ENCODE measurements around the gene KDM5B.
"Not testable (repeated sequence)": the region's sequence is repeated elsewhere in the genome, so short reads cannot be mapped to it uniquely, and the experiment has no call there.

The KDM5B gene

DNA sequence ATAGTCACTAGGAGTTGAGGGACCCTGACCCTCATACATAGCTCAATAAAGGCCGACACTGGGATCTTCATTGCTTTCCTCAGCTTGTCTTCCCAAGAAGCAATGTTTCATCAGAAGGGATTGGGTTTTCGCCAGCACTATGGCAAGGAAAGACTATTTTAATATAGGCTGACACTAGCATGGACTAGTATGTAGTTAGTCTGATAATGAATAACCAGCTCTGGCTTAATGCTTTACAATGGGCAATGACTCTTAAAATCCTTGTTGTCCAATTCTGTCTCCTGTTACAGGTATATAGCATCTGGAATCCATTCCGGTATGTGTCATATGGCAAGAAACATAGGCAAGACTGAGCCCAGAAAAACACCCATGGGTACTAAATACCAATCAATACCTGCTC is 82.7 kb downstream of the KDM5B start:
- Histone ChIP-seq H3K9me3 (ENCODE audit: control insufficient read depth in 5 of 5, low read length in 5 of 5) (no peaks in the 10 kb centered on the region), H3K4me1 (ENCODE audit: control insufficient read depth in 5 of 5, insufficient read depth in 5 of 5, low read length in 5 of 5) (no peaks in the 10 kb centered on the region), H3K27ac (ENCODE audit: low read depth, low read length) (no peak overlapping the region), H3K27me3 (ENCODE audit: control insufficient read depth in 5 of 5, insufficient read depth in 4 of 5, low read length in 5 of 5) (no peaks in the 10 kb centered on the region), H3K4me3 (ENCODE audit: low read depth in 1 of 5, low read length in 5 of 5) (no peak overlapping the region), H3K36me3 (ENCODE audit: control insufficient read depth in 5 of 5, insufficient read depth in 5 of 5, low read length in 5 of 5) (peaks cover 27 to 52% (median 35%) of the 10 kb centered on the region in 5 donors), H3K9ac (ENCODE audit: low read length in 5 of 5) (no peak overlapping the region)

DNA sequence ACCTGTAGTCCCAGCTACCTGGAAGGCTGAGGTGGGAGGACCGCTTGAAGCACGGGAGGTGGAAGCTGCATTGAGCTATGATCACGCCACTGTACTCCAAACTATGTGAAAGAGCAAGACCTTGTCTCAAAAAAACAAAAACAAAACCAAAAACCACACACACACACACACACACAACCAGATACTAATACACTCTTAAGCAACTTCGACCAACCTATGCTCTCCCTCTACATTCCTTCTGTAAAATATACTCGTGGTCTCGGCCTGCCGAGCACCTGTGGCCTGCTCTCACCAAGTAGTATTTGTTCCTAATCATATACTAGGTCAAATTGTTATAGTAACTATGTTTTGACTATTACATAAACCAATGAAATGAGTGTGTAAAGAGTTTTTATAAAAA is 84.5 kb downstream of the KDM5B start:
- Histone ChIP-seq H3K36me3 (ENCODE audit: control insufficient read depth in 5 of 5, insufficient read depth in 5 of 5, low read length in 5 of 5) (peaks cover 9 to 33% (median 22%) of the 10 kb centered on the region in 5 donors), H3K27me3 (ENCODE audit: control insufficient read depth in 5 of 5, insufficient read depth in 4 of 5, low read length in 5 of 5) (no peaks in the 10 kb centered on the region), H3K9ac (ENCODE audit: low read length in 5 of 5) (no peak overlapping the region), H3K9me3 (ENCODE audit: control insufficient read depth in 5 of 5, low read length in 5 of 5) (no peaks in the 10 kb centered on the region), H3K4me3 (ENCODE audit: low read depth in 1 of 5, low read length in 5 of 5) (no peak overlapping the region), H3K4me1 (ENCODE audit: control insufficient read depth in 5 of 5, insufficient read depth in 5 of 5, low read length in 5 of 5) (no peaks in the 10 kb centered on the region), H3K27ac (ENCODE audit: low read depth, low read length) (no peak overlapping the region)

DNA sequence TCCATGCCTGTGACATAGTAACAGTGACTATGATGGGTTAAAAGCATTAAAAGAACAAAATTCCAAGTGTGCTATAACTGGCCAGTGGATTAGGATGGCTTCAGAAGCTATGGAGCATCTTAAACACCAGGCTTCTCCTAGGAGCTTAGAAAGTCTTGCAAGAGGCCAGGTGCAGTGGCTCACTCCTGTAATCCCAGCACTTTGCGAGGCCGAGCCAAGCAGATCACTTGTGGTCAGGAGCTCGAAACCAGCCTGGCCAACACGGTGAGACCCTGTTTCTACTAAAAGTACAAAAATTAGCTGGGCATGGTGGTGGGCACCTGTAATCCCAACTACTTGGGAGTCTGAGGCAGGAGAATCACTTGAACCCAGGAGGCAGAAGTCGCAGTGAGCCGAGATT is 85.2 kb downstream of the KDM5B start:
- H3K27me3 ChIP-seq (ENCODE audit: control insufficient read depth in 5 of 5, insufficient read depth in 4 of 5, low read length in 5 of 5); H3K4me3 ChIP-seq (ENCODE audit: low read depth in 1 of 5, low read length in 5 of 5); H3K9ac ChIP-seq (ENCODE audit: low read length in 5 of 5); H3K9me3 ChIP-seq (ENCODE audit: control insufficient read depth in 5 of 5, low read length in 5 of 5); H3K4me1 ChIP-seq (ENCODE audit: control insufficient read depth in 5 of 5, insufficient read depth in 5 of 5, low read length in 5 of 5); H3K27ac ChIP-seq (ENCODE audit: low read depth, low read length): not testable (repeated sequence)
- peaks cover 3 to 27% (median 15%) of the 10 kb centered on the region in 5 donors for H3K36me3 ChIP-seq (ENCODE audit: control insufficient read depth in 5 of 5, insufficient read depth in 5 of 5, low read length in 5 of 5)

DNA sequence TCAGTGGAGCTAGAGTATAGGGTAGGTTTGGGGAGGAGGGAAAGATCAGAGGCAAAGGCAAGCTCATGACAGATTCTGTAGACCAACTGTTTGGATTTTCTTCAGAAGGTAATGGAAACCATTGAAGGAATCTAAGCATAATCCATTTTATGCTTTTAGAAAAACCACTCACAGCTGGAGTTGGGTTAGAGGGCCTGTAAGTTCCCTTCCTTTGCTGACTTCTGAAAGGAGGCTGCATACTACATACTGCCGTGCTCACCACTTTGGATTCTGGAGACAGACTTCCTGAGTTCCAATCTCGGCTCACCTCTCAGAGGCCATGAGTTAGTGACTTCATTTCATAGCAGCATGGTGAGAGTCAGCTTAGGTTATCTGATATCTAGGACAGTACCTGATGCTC is 91.6 kb downstream of the KDM5B start:
- H3K36me3 ChIP-seq (ENCODE audit: control insufficient read depth in 5 of 5, insufficient read depth in 5 of 5, low read length in 5 of 5) = no peaks in the 10 kb centered on the region
- peaks cover 0 to 21% (median 8%) of the 10 kb centered on the region in 5 donors for H3K27me3 ChIP-seq (ENCODE audit: control insufficient read depth in 5 of 5, insufficient read depth in 4 of 5, low read length in 5 of 5)
- H3K4me1 ChIP-seq (ENCODE audit: control insufficient read depth in 5 of 5, insufficient read depth in 5 of 5, low read length in 5 of 5) = no peaks in the 10 kb centered on the region
- no peak overlapping the region for H3K27ac ChIP-seq (ENCODE audit: low read depth, low read length)
- H3K9ac ChIP-seq (ENCODE audit: low read length in 5 of 5) = no peak overlapping the region
- H3K9me3 ChIP-seq (ENCODE audit: control insufficient read depth in 5 of 5, low read length in 5 of 5) = no peaks in the 10 kb centered on the region
- no peak overlapping the region for H3K4me3 ChIP-seq (ENCODE audit: low read depth in 1 of 5, low read length in 5 of 5)

DNA sequence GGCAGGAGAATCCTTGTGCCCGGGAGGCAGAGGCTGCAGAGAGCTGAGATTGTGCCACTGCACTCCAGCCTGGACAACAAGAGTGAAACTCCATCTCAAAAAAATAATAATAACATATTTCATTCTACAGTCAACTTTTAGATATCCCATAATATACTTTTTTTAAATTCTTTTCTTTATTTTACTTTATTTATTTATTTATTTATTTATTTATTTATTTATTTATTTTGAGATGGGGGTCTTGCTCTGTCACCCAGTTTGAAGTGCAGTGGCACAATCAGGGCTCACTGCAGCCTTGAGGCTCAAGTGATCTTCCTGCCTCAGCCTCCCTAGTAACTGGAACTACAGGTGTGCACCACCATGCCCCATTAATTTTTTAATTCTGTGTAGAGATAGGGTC is 94.0 kb downstream of the KDM5B start:
- H3K27me3 ChIP-seq (ENCODE audit: control insufficient read depth in 5 of 5, insufficient read depth in 4 of 5, low read length in 5 of 5) = peaks cover 9 to 44% (median 29%) of the 10 kb centered on the region in 5 donors
- H3K36me3 ChIP-seq (ENCODE audit: control insufficient read depth in 5 of 5, insufficient read depth in 5 of 5, low read length in 5 of 5); H3K9me3 ChIP-seq (ENCODE audit: control insufficient read depth in 5 of 5, low read length in 5 of 5); H3K27ac ChIP-seq (ENCODE audit: low read depth, low read length); H3K4me3 ChIP-seq (ENCODE audit: low read depth in 1 of 5, low read length in 5 of 5); H3K9ac ChIP-seq (ENCODE audit: low read length in 5 of 5): not testable (repeated sequence)
- peaks cover 0 to 16% (median 14%) of the 10 kb centered on the region in 5 donors for H3K4me1 ChIP-seq (ENCODE audit: control insufficient read depth in 5 of 5, insufficient read depth in 5 of 5, low read length in 5 of 5)

DNA sequence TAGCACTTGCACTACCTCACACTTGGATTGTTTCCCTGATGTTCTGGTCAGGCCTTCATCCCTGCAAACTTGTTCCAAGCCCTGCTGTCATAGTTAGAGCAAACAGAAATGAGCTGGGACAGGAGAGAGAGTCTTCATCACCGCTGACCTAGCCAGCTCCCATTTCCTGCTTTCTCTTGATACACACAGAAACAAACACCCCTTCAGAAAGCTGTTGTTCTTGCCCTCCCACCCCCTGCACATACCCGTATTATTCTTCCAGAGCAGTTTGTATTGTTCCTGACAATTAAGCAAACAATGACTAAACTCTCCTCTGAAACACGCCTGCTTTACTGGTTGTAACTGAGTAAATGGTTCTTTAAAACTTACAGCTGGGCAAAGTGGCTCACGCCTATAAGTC is 95.1 kb downstream of the KDM5B start:
- Histone ChIP-seq H3K4me3 (ENCODE audit: low read depth in 1 of 5, low read length in 5 of 5) (no peak overlapping the region), H3K9ac (ENCODE audit: low read length in 5 of 5) (no peak overlapping the region), H3K27me3 (ENCODE audit: control insufficient read depth in 5 of 5, insufficient read depth in 4 of 5, low read length in 5 of 5) (peaks cover 20 to 55% (median 40%) of the 10 kb centered on the region in 5 donors), H3K9me3 (ENCODE audit: control insufficient read depth in 5 of 5, low read length in 5 of 5) (no peaks in the 10 kb centered on the region), H3K4me1 (ENCODE audit: control insufficient read depth in 5 of 5, insufficient read depth in 5 of 5, low read length in 5 of 5) (peaks cover 0 to 16% (median 16%) of the 10 kb centered on the region in 5 donors), H3K27ac (ENCODE audit: low read depth, low read length) (no peak overlapping the region), H3K36me3 (ENCODE audit: control insufficient read depth in 5 of 5, insufficient read depth in 5 of 5, low read length in 5 of 5) (no peaks in the 10 kb centered on the region)

DNA sequence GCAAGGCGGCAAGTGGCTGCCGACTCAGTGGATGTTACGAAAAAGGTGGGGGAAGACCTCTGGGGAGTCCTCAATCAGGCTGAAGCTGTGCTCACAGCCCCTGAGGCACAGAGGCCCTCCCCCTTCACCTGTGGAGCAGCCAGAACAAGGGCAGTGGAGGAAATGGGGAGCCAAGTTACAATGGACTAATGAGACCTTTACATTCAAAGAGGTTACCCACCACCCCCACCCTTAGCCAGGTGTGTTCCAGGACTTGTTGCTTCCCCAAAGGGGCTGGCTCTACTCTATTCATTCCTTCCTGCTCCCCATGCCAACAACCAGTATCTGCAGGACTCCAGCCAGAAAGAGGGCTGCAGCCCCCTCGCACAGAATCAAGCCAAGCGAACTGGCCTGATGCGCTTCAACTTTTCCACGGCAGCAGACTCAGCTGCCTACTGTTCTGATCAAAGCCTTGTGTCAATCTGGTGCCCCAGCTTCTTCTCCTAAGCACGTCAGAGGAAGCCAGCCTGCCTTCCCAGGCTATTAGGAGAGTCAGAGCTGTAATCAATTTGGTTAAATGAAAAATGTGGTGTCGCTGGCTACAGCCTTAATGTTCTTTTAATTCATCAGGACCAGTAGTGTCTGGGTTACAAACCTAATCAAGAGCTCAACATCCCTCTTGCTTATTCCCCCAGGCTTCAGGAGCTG is 96.1 kb downstream of the KDM5B start:
- H3K36me3 ChIP-seq (ENCODE audit: control insufficient read depth in 5 of 5, insufficient read depth in 5 of 5, low read length in 5 of 5) = no peaks in the 10 kb centered on the region
- no peak overlapping the region for H3K27ac ChIP-seq (ENCODE audit: low read depth, low read length)
- peaks cover 0 to 16% (median 16%) of the 10 kb centered on the region in 5 donors for H3K4me1 ChIP-seq (ENCODE audit: control insufficient read depth in 5 of 5, insufficient read depth in 5 of 5, low read length in 5 of 5)
- H3K9me3 ChIP-seq (ENCODE audit: control insufficient read depth in 5 of 5, low read length in 5 of 5) = no peaks in the 10 kb centered on the region
- H3K4me3 ChIP-seq (ENCODE audit: low read depth in 1 of 5, low read length in 5 of 5) = no peak overlapping the region
- H3K9ac ChIP-seq (ENCODE audit: low read length in 5 of 5) = no peak overlapping the region
- peaks cover 27 to 60% (median 49%) of the 10 kb centered on the region in 5 donors for H3K27me3 ChIP-seq (ENCODE audit: control insufficient read depth in 5 of 5, insufficient read depth in 4 of 5, low read length in 5 of 5)

DNA sequence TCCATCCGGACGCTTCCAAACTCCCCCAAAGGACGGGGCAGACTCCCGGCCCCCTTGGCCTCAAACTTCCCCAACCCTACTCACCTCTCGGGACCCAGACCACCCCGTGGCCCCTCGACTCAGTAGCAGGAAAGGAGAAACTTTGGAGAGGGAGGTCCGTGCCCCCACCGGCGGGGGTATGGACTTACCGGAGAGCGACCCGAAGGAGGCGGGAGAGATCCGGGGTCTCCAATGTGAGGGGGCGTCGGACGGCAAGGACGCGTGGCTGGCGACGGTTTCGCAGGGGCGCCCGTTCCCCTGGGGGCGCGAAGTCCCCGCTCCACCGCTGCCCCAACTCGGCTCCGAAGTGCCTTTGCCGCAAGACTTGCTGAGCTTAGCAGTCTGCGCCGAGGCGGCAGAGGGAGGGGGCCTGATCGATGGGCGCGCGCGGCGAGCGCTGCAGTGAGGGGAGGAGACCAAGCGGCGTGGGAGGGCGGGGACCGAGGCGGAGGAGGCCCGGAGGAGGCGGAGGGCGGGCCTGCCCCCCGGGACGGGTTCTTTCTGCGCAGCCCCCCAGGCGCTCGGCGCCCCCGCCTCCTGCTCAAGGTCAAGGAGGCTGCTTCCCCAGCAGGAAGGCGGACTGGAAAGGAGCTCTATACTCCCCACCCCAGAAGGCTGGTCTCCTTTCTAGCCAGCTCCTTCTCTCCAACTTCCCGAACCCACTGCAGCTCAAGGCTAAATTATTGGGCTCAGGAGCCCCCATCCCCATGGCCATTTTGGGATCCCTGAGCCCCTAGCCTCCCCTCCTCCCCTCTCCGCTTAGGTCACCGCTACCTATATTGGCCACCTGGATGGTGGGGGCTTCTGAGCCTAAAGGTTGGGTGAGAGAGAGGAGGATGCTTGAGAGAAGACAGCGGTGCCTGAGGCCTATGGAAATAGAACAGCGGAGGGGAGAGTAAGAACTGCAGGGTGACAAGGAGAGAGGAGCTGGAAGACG is 97.9 kb downstream of the KDM5B start, which contains the start of gene SYT2:
TSS of gene SYT2 (minus strand) at position 385 of the 976 bp plus-strand sequence. CDS start 104,682 bp downstream, outside the sequence.
- Histone ChIP-seq H3K9ac (ENCODE audit: low read length in 5 of 5) (no peak within 1 kb of the TSS), H3K9me3 (ENCODE audit: control insufficient read depth in 5 of 5, low read length in 5 of 5) (no peaks in the 10 kb centered on the region), H3K4me3 (ENCODE audit: low read depth in 1 of 5, low read length in 5 of 5) (peak within 1 kb of the TSS in 3 of 5 donors; percentile 26 to 51 (median 50)), H3K27ac (ENCODE audit: low read depth, low read length) (no peak within 1 kb of the TSS), H3K36me3 (ENCODE audit: control insufficient read depth in 5 of 5, insufficient read depth in 5 of 5, low read length in 5 of 5) (no peaks in the 10 kb centered on the region), H3K4me1 (ENCODE audit: control insufficient read depth in 5 of 5, insufficient read depth in 5 of 5, low read length in 5 of 5) (peaks cover 0 to 16% (median 16%) of the 10 kb centered on the region in 5 donors), H3K27me3 (ENCODE audit: control insufficient read depth in 5 of 5, insufficient read depth in 4 of 5, low read length in 5 of 5) (peaks cover 32 to 66% (median 52%) of the 10 kb centered on the region in 5 donors)

DNA sequence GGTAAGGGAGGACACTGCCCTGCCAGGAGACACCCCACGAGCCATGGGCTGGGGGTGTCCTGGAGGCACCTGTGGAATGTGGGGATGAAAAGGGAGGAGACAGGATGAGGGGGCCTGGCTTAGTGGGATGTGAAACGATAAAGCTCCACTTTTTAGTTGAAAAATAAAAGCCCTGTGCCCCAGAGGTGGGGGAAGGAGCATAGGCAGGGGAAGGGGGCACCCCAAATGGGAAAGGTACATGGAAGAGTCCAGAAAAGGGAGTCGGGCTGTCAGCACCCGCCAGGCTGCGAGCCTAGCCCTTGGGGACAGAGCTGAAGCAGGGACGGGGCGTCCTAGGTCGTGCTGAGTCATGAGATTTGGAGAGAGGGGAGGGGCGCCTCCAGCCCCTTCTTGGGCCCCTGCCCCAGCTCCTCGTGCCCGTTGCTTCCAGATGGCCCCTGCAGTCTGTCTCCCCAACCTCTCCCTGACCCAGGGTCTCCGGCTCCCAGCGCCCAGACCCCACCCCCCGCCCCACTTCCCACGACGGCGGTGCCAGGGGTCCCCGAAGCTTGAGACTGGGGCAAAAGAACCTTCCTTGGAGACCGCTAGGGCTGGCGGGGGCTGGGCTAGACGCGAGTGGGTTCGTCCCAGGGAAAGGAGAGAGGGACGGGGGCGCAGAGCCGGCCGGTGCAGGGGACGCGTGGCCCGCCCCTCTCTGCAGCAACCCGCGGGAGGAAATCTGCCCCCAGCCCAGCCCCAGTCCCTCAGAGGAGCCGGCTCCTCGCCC is 98.8 kb downstream of the KDM5B start:
- no peak overlapping the region for H3K9ac ChIP-seq (ENCODE audit: low read length in 5 of 5)
- peaks cover 35 to 70% (median 57%) of the 10 kb centered on the region in 5 donors for H3K27me3 ChIP-seq (ENCODE audit: control insufficient read depth in 5 of 5, insufficient read depth in 4 of 5, low read length in 5 of 5)
- no peaks in the 10 kb centered on the region for H3K36me3 ChIP-seq (ENCODE audit: control insufficient read depth in 5 of 5, insufficient read depth in 5 of 5, low read length in 5 of 5)
- no peak overlapping the region for H3K27ac ChIP-seq (ENCODE audit: low read depth, low read length)
- H3K4me1 ChIP-seq (ENCODE audit: control insufficient read depth in 5 of 5, insufficient read depth in 5 of 5, low read length in 5 of 5) = peaks cover 0 to 16% (median 16%) of the 10 kb centered on the region in 5 donors
- peak overlapping the region in 2 of 5 donors; percentile 50 to 51 for H3K4me3 ChIP-seq (ENCODE audit: low read depth in 1 of 5, low read length in 5 of 5)
- no peaks in the 10 kb centered on the region for H3K9me3 ChIP-seq (ENCODE audit: control insufficient read depth in 5 of 5, low read length in 5 of 5)
